ENCODE measurements around the gene IFNLR1. TPM values are rescaled to one million over a fixed set of nuclear protein-coding genes. Genes with fewer than 3 reads are reported as not detected.

IFNLR1 gene
- total and polyA plus RNA-seq, 2 of the 8 experiments (the other 6 are each of a cell fraction or from before 2014, with no cell fraction given): 6.8 to 10.1 TPM

GRCh38 chr1:24195136-24195535 lies 8.0 kb upstream of the IFNLR1 start (continued):
- TF ChIP-seq CHD7 (IDR thresholded peaks at IDR 0.05; ENCODE audit: insufficient replicate concordance, low read length): no peak
- TF ChIP-seq KDM4A (IDR thresholded peaks at IDR 0.05; ENCODE audit: low read depth, low read length, severe bottlenecking): no peak
- TF ChIP-seq HDAC6 (IDR thresholded peaks at IDR 0.05; ENCODE audit: low read depth, low read length): no peak
- no peak for TF ChIP-seq SP4 (IDR thresholded peaks at IDR 0.05; ENCODE audit: low read length)
- TF ChIP-seq CREB1 (IDR thresholded peaks at IDR 0.05): no peak
- no peak for TF ChIP-seq TCF12 (IDR thresholded peaks at IDR 0.05; ENCODE audit: low read depth, low read length)
- TF ChIP-seq NANOG (IDR thresholded peaks at IDR 0.05; ENCODE audit: insufficient read depth, low read depth, low read length, poor library complexity, severe bottlenecking): no peak

Data from H1 (cell line).